Gastroesophageal sphincter (tissue), 4 donors: ENCODE results near the gene PCDHB14. TPM values are rescaled to one million over a fixed set of nuclear protein-coding genes. Genes with fewer than 3 reads are reported as not detected.

Source experiments
- ATAC-seq: fragments of 150-250 bp; one replicate; pipeline ENCODE4 v1.9.1; 2016; ENCODE audit warnings: mild to moderate bottlenecking, moderate library complexity
- H3K27ac ChIP-seq, 4 donors: fragments of 200-600 bp; sonication (generic) in 3 of 4; 1 replicate in 3 of 4; 2 replicates in 1 of 4; pipeline ENCODE4 v1.5.1; 2016 to 2019
- H3K27me3 ChIP-seq: fragments of 200-600 bp; sonication (generic); one replicate; pipeline ENCODE4 v1.5.1; 2019
- H3K36me3 ChIP-seq, 2 donors: fragments of 200-600 bp; sonication (generic); one replicate each; pipeline ENCODE4 v1.5.1; 2019; ENCODE audit warnings: control low read depth in 1 of 2
- H3K4me1 ChIP-seq, 3 donors: fragments of 200-600 bp; sonication (generic); 1 replicate in 2 of 3; 2 replicates in 1 of 3; pipeline ENCODE4 v1.5.1; 2016 to 2019; ENCODE audit warnings: control low read depth in 2 of 3
- H3K4me3 ChIP-seq, 2 donors: fragments of 200-600 bp; sonication (generic); one replicate each; pipeline ENCODE4 v1.5.1; 2019; ENCODE audit warnings: mild to moderate bottlenecking in 1 of 2, moderate library complexity in 1 of 2
- H3K9me3 ChIP-seq, 3 donors: fragments of 200-600 bp; sonication (generic); one replicate each; pipeline ENCODE4 v1.5.1; 2017 to 2019; ENCODE audit warnings: control low read depth in 2 of 3
- EP300 ChIP-seq: sonication (generic); formaldehyde crosslinking; IDR thresholded peaks from one replicate; pipeline ENCODE4 v1.6.1; 2017; ENCODE audit warnings: antibody characterized with exemption, mild to moderate bottlenecking
- POLR2A ChIP-seq, 2 donors: fragments of 450-650 bp; IDR thresholded peaks; one replicate each; pipeline ENCODE4 v1.6.1; 2017; ENCODE audit warnings: antibody characterized with exemption in 2 of 2, mild to moderate bottlenecking in 2 of 2, moderate library complexity in 1 of 2
- POLR2AphosphoS5 ChIP-seq: sonication (generic); formaldehyde crosslinking; IDR thresholded peaks from one replicate; pipeline ENCODE4 v1.6.1; 2017; ENCODE audit warnings: antibody characterized with exemption
- WGBS, 2 donors: methylation state at CpG; one replicate each; pipeline ENCODE4 v1.1.5; 2018; ENCODE audit warnings: low coverage in 1 of 2; 5-methylcytosine and 5-hydroxymethylcytosine counted together
- total RNA-seq, 4 donors: library from RNA; depleted of rRNA; stranded (reverse); fragments of >200 nt; gene quantifications; one replicate each; pipeline ENCODE4 v1.1.0, GENCODE V29; 2016
- TF ChIP-seq, protein P1 (sequence below), 4 experiments: fragments of 200-600 bp in 2 of 4; fragments of 450-650 bp in 2 of 4; sonication (generic) in 1 of 4; IDR thresholded peaks; one replicate each; pipeline ENCODE4 v1.5.1; 2017 to 2019; ENCODE audit warnings: antibody characterized with exemption in 4 of 4, mild to moderate bottlenecking in 2 of 4, moderate library complexity in 2 of 4

The PCDHB14 gene
- total RNA-seq, 4 donors from 2014 or later: 5.4 to 12.8 (median 7.8) TPM

DNA sequence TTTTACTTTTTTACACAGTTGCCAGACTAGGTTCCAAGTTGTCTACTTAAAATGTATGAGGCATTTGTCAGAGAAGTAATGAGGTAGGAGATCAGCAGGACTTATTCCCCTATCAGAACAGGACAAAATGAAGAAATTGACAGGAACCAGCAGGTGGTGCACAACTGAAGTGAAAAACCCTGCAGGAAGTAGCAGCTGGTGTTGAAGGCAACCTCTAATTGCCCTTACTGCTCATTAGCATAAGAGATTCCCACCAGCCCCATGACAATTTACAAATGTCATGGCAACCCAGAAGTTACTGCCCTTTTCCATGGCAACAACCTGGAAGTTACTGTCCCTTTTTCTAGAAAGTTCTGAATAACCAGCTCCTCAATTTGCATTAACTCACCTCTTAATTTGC is 27.4 kb downstream of the PCDHB14 start:
- Histone ChIP-seq H3K36me3 (peaks cover 0 to 18% of the 10 kb centered on the region in 2 donors), H3K27me3 (no peaks in the 10 kb centered on the region), H3K4me1 (no peaks in the 10 kb centered on the region), H3K4me3 (no peak overlapping the region), H3K9me3 (peaks cover 9 to 100% (median 10%) of the 10 kb centered on the region in 3 donors), H3K27ac (no peak overlapping the region)
- no peak for ATAC-seq
- no peak for TF ChIP-seq EP300
- TF ChIP-seq, protein P1, sequence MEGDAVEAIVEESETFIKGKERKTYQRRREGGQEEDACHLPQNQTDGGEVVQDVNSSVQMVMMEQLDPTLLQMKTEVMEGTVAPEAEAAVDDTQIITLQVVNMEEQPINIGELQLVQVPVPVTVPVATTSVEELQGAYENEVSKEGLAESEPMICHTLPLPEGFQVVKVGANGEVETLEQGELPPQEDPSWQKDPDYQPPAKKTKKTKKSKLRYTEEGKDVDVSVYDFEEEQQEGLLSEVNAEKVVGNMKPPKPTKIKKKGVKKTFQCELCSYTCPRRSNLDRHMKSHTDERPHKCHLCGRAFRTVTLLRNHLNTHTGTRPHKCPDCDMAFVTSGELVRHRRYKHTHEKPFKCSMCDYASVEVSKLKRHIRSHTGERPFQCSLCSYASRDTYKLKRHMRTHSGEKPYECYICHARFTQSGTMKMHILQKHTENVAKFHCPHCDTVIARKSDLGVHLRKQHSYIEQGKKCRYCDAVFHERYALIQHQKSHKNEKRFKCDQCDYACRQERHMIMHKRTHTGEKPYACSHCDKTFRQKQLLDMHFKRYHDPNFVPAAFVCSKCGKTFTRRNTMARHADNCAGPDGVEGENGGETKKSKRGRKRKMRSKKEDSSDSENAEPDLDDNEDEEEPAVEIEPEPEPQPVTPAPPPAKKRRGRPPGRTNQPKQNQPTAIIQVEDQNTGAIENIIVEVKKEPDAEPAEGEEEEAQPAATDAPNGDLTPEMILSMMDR (IDR thresholded peaks at IDR 0.05): no peak
- TF ChIP-seq POLR2A (IDR thresholded peaks at IDR 0.05): no peak
- TF ChIP-seq POLR2AphosphoS5: no peak

DNA sequence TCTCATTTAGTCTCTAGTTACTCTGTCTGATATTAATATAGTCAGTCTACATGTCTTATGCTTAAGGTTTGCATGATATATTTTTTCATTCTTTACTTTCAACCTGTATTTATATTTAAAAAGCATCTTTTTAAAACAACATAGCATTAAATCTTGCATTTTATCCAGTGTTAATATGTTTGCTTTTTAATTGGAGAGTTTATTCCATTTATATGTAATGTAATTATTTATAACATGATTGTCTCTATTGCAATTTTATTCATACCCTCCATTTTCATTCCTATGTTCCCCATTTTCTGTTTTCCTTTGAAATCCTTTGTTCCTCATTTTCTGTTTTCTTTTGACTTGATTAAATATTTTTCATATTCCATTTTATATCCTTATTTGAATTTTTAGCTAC is 35.3 kb downstream of the PCDHB14 start:
- H3K4me3 ChIP-seq: no peak overlapping the region
- no peaks in the 10 kb centered on the region for H3K4me1 ChIP-seq
- no peak for ATAC-seq
- peaks cover 0 to 15% of the 10 kb centered on the region in 2 donors for H3K36me3 ChIP-seq
- no peaks in the 10 kb centered on the region for H3K27me3 ChIP-seq
- no peak overlapping the region for H3K27ac ChIP-seq
- H3K9me3 ChIP-seq: peaks cover 14 to 100% (median 20%) of the 10 kb centered on the region in 3 donors
- no peak for TF ChIP-seq EP300
- no peak for TF ChIP-seq POLR2A (IDR thresholded peaks at IDR 0.05)
- TF ChIP-seq, protein P1 (IDR thresholded peaks at IDR 0.05): no peak
- no peak for TF ChIP-seq POLR2AphosphoS5

DNA sequence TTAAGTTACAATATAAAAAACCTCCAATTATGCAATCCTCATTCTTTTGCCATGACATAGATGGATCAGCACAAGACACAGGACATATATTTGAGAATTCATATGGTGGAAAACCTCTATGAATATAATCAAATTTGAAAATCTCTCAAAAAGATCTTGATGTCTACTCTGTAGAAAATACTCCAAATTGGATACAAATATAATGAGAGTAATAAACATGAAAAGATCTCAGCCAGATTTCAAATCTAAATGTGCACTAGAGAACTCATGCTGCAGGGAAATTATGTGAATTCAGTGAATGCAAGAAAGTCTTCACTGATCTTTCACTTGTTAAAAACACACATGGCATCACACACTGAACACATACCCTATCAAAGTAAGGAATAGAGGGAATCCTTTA is 35.8 kb downstream of the PCDHB14 start:
- H3K4me1 ChIP-seq: no peaks in the 10 kb centered on the region
- no peak for TF ChIP-seq POLR2AphosphoS5
- H3K9me3 ChIP-seq: peaks cover 12 to 100% (median 20%) of the 10 kb centered on the region in 3 donors
- H3K36me3 ChIP-seq: peaks cover 0 to 19% of the 10 kb centered on the region in 2 donors
- H3K4me3 ChIP-seq: no peak overlapping the region
- no peaks in the 10 kb centered on the region for H3K27me3 ChIP-seq
- no peak for ATAC-seq
- no peak overlapping the region for H3K27ac ChIP-seq

DNA sequence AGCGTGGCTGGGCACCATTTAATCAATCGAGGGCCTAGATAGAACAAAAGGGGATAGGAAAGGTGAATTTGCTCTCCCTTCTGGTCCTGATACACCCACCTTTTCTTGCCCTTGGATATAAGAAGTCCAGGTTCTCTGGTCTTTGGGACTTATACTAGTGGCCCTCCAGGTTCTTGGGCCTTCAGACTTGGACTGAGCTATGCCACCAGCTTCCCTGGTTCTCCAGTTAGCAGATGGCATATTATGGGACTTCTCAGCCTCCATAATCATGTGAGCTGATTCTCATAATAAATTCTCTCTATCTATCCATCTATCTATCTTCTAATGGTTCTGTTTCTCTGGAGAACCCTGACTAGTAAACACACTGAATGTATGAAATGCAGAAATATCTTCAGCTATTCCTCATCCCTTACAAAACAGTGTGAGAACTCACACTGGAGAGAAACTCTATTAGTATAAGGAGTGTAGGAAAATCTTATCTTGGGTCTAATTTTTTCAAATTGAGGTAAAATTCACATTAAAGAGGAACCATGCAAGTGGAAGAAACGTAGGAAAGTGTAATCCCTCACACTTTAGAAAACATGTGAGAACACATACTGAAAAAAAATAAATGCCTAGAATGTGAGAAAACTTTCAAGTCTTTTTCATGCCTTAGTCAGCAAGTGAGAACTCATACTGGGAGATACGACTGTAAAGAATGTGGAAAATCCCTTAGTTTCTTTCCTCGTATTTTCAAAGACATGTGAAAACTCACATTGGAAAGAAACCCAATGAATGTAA is 37.5 kb downstream of the PCDHB14 start:
- no peak for TF ChIP-seq EP300
- no peak for TF ChIP-seq POLR2A (IDR thresholded peaks at IDR 0.05)
- TF ChIP-seq POLR2AphosphoS5: no peak
- TF ChIP-seq, protein P1 (IDR thresholded peaks at IDR 0.05): no peak
- no peaks in the 10 kb centered on the region for H3K27me3 ChIP-seq
- peaks cover 0 to 32% of the 10 kb centered on the region in 2 donors for H3K36me3 ChIP-seq
- ATAC-seq: no peak
- WGBS, 2 donors: 61 to 67% methylated on average over 5 of the region's 5 CpGs
- no peaks in the 10 kb centered on the region for H3K4me1 ChIP-seq
- no peak overlapping the region for H3K4me3 ChIP-seq
- H3K27ac ChIP-seq: no peak overlapping the region
- H3K9me3 ChIP-seq: peaks cover 17 to 100% (median 24%) of the 10 kb centered on the region in 3 donors

DNA sequence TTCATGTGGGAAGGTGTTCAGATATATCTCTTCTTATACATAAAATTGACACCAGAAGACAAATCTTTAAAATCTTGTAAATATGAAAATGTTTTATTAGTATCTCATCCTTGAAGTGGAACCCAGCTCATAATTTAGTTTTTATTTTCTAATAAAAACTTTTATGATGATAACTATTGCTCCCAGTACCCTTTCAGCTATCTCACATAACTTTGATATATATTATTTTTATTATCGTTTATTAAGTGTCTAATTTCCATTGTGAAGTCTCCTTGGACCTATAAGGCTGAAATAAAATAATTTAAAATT is 38.0 kb downstream of the PCDHB14 start:
- TF ChIP-seq POLR2AphosphoS5 (no peak), EP300 (no peak), POLR2A (IDR thresholded peaks at IDR 0.05) (no peak)
- TF ChIP-seq, protein P1 (IDR thresholded peaks at IDR 0.05): no peak
- no peak for ATAC-seq
- no peak overlapping the region for H3K4me3 ChIP-seq
- H3K27ac ChIP-seq: no peak overlapping the region
- WGBS, 2 donors: 50 to 77% methylated on average over 1 of the region's 1 CpG
- no peaks in the 10 kb centered on the region for H3K4me1 ChIP-seq
- H3K36me3 ChIP-seq: peaks cover 0 to 38% of the 10 kb centered on the region in 2 donors
- H3K27me3 ChIP-seq: no peaks in the 10 kb centered on the region
- H3K9me3 ChIP-seq: peaks cover 17 to 100% (median 21%) of the 10 kb centered on the region in 3 donors
